ENCODE results near the gene PBXIP1. TPM values are rescaled to one million over a fixed set of nuclear protein-coding genes. Genes with fewer than 3 reads are reported as not detected.

The PBXIP1 gene
- total RNA-seq, 1 experiment from 2014 or later = 26.5 TPM

- TF ChIP-seq ZNF532 (CRISPR knock-in tag; IDR thresholded peaks at IDR 0.05; ENCODE audit: borderline replicate concordance) = no peak
- TF ChIP-seq ZNF425 (CRISPR knock-in tag; conservative IDR thresholded peaks at IDR 0.05) = no peak
- TF ChIP-seq JAZF1 (CRISPR knock-in tag; IDR thresholded peaks at IDR 0.05) = no peak
- TF ChIP-seq ZNF219 (CRISPR knock-in tag; IDR thresholded peaks at IDR 0.05; ENCODE audit: borderline replicate concordance) = 0 out of 2 replicates have a peak, but pooled peaks have one; percentile 17
- TF ChIP-seq GABPB1 (CRISPR knock-in tag; IDR thresholded peaks at IDR 0.05) = peak; percentile 81
- TF ChIP-seq OVOL2 (CRISPR knock-in tag; IDR thresholded peaks at IDR 0.05; ENCODE audit: borderline replicate concordance) = no peak
- peak; percentile 79; the same call in 1 of the 2 replicates for TF ChIP-seq ELF4 (CRISPR knock-in tag; IDR thresholded peaks at IDR 0.05; ENCODE audit: low read depth)
- no peak for TF ChIP-seq KAT7 (CRISPR knock-in tag; IDR thresholded peaks at IDR 0.05; ENCODE audit: borderline replicate concordance)
- TF ChIP-seq FOXJ3 (CRISPR knock-in tag; IDR thresholded peaks at IDR 0.05; ENCODE audit: borderline replicate concordance) = 0 out of 2 replicates have a peak, but pooled peaks have one; percentile 87
- peak; percentile 97 for TF ChIP-seq E2F5 (CRISPR knock-in tag; IDR thresholded peaks at IDR 0.05)
- peak; percentile 79; the same call in 1 of the 2 replicates for TF ChIP-seq ZNF138 (CRISPR knock-in tag; conservative IDR thresholded peaks at IDR 0.05)
- peak; percentile 99 for TF ChIP-seq ZNF232 (CRISPR knock-in tag; IDR thresholded peaks at IDR 0.05)
- TF ChIP-seq ZNF423 (CRISPR knock-in tag; IDR thresholded peaks at IDR 0.05) = peak; percentile 17; the same call in 1 of the 2 replicates
- no peak for TF ChIP-seq GTF2I (CRISPR knock-in tag; conservative IDR thresholded peaks at IDR 0.05)
- TF ChIP-seq ATF3 (CRISPR knock-in tag; conservative IDR thresholded peaks at IDR 0.05) = 0 out of 2 replicates have a peak, but pooled peaks have one; percentile 44
- no peak for TF ChIP-seq CBFB (CRISPR knock-in tag; IDR thresholded peaks at IDR 0.05; ENCODE audit: low read depth)
- TF ChIP-seq SMAD3 (CRISPR knock-in tag; IDR thresholded peaks at IDR 0.05; ENCODE audit: borderline replicate concordance) = peak; percentile 99
- peak; percentile 63; the same call in 1 of the 2 replicates for TF ChIP-seq ZNF317 (CRISPR knock-in tag; IDR thresholded peaks at IDR 0.05; ENCODE audit: borderline replicate concordance, low read depth)
- TF ChIP-seq PREB (CRISPR knock-in tag; IDR thresholded peaks at IDR 0.05; ENCODE audit: borderline replicate concordance) = peak; percentile 87; the same call in 1 of the 2 replicates
- TF ChIP-seq PRRX2 (CRISPR knock-in tag; IDR thresholded peaks at IDR 0.05) = no peak
- TF ChIP-seq NFYB (CRISPR knock-in tag; conservative IDR thresholded peaks at IDR 0.05; ENCODE audit: low read depth) = no peak; the same call in 1 of the 2 replicates
- peak; percentile 95 for TF ChIP-seq CREB1 (CRISPR knock-in tag; IDR thresholded peaks at IDR 0.05)
- TF ChIP-seq HMGA2 (CRISPR knock-in tag; IDR thresholded peaks at IDR 0.05) = peak; percentile 15; the same call in 1 of the 2 replicates
- 0 out of 2 replicates have a peak, but pooled peaks have one; percentile 77 for TF ChIP-seq SMAD4 (CRISPR knock-in tag; IDR thresholded peaks at IDR 0.05)
- peak; percentile 97 for TF ChIP-seq FOXK1 (CRISPR knock-in tag; IDR thresholded peaks at IDR 0.05)
- peak; percentile 99 for TF ChIP-seq ETV6 (CRISPR knock-in tag; IDR thresholded peaks at IDR 0.05)
- TF ChIP-seq ATF2 (CRISPR knock-in tag; IDR thresholded peaks at IDR 0.05; ENCODE audit: borderline replicate concordance, low read depth) = no peak; the same call in 1 of the 2 replicates
- TF ChIP-seq HMGXB4 (CRISPR knock-in tag; IDR thresholded peaks at IDR 0.05) = peak; percentile 71
Observed at GRCh38 chr1:154936555-154937084, 19.3 kb downstream of the PBXIP1 start, which contains the start of gene PMVK (continued).

Measured in WTC11 (cell line).